GM21528 (cell line): ENCODE data around the gene NRL.
"Not testable (repeated sequence)": the region's sequence is repeated elsewhere in the genome, so short reads cannot be mapped to it uniquely, and the experiment has no call there.

Source experiments
- ATAC-seq: cut with Tn5 transposase; IDR thresholded peaks from one replicate; pipeline ENCODE4 v1.9.1; 2021; ENCODE audit warnings: mild to moderate bottlenecking, moderate library complexity; ENCODE audit not compliant: unreplicated experiment, low FRiP score

NRL gene

GRCh38 chr14:24029687-24030086, 85.1 kb downstream of the NRL start:
- not testable (repeated sequence) for ATAC-seq
